ENCODE measurements around the gene CMTR1.
"Not testable (repeated sequence)": the region's sequence is repeated elsewhere in the genome, so short reads cannot be mapped to it uniquely, and the experiment has no call there.

Gene CMTR1

GRCh38 chr6:37438930-37439329 lies 5.9 kb downstream of the CMTR1 start:
- DNase-seq: no peak

GRCh38 chr6:37441651-37442050 lies 8.6 kb downstream of the CMTR1 start:
- DNase-seq: no peak

GRCh38 chr6:37442416-37443215 lies 9.6 kb downstream of the CMTR1 start:
- DNase-seq: no peak

GRCh38 chr6:37443216-37443542 lies 10.2 kb downstream of the CMTR1 start:
- not testable (repeated sequence) for DNase-seq

- DNase-seq: no peak
Observed at GRCh38 chr6:37449984-37450383, 17.0 kb downstream of the CMTR1 start.

GRCh38 chr6:37451441-37452193 lies 18.6 kb downstream of the CMTR1 start:
- no peak for DNase-seq

GRCh38 chr6:37452522-37452921 lies 19.5 kb downstream of the CMTR1 start:
- no peak for DNase-seq

- DNase-seq: no peak
Observed at GRCh38 chr6:37454420-37455140, 21.6 kb downstream of the CMTR1 start.

- DNase-seq: no peak
Observed at GRCh38 chr6:37456126-37456525, 23.1 kb downstream of the CMTR1 start.

- DNase-seq: no peak
Observed at GRCh38 chr6:37456816-37457560, 24.0 kb downstream of the CMTR1 start.

GRCh38 chr6:37459981-37460800 lies 27.2 kb downstream of the CMTR1 start:
- DNase-seq: no peak

GRCh38 chr6:37460805-37461204 lies 27.8 kb downstream of the CMTR1 start:
- DNase-seq: no peak

GRCh38 chr6:37463110-37463509 lies 30.1 kb downstream of the CMTR1 start:
- no peak for DNase-seq

- no peak for DNase-seq
Observed at GRCh38 chr6:37467718-37468117, 34.7 kb downstream of the CMTR1 start.

GRCh38 chr6:37473364-37474095 lies 40.5 kb downstream of the CMTR1 start:
- no peak for DNase-seq

- DNase-seq: no peak
Observed at GRCh38 chr6:37474316-37474715, 41.3 kb downstream of the CMTR1 start.

GRCh38 chr6:37477191-37477590 lies 44.2 kb downstream of the CMTR1 start:
- no peak for DNase-seq

GRCh38 chr6:37477656-37478435 lies 44.8 kb downstream of the CMTR1 start:
- no peak for DNase-seq

GRCh38 chr6:37478827-37479226 lies 45.8 kb downstream of the CMTR1 start:
- no peak for DNase-seq

- no peak for DNase-seq
Observed at GRCh38 chr6:37479266-37479854, 46.3 kb downstream of the CMTR1 start.
